ENCODE data around the gene HECTD4.

DNA sequence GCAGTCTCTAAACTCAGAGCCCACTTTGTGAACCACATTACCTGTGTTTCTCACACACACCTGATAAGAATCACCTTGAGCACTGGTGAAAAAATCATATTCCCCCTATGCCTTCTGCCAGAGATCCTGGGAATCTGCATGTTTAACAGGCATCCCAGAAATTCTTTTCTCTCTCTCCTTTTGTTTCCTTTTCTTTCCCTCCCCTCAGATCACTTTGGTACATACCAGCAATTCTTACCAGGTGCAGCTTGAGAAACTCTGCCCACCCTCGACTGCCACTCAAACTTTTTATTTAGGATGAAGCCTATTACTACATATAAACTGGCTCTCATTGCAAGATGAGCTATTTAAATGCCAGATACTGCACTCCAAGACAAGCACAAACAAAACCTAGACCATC, 36.0 kb downstream of the HECTD4 start:
- TF ChIP-seq POLR2A (IDR thresholded peaks at IDR 0.05; ENCODE audit: low read length) (no peak), GATA1 (IDR thresholded peaks at IDR 0.05; ENCODE audit: low read depth, low read length) (no peak)

Measured in erythroblast (primary cell).